Measurements from ENCODE around the gene MFSD6. TPM values are rescaled to one million over a fixed set of nuclear protein-coding genes. Genes with fewer than 3 reads are reported as not detected.
"Not testable (repeated sequence)": the region's sequence is repeated elsewhere in the genome, so short reads cannot be mapped to it uniquely, and the experiment has no call there.

Gene MFSD6
- total RNA-seq, 2 donors from 2014 or later, result 13.5 to 20.8 TPM

GRCh38 chr2:190456833-190457232, 48.7 kb downstream of the MFSD6 start:
- no peak for DNase-seq (ENCODE audit: low spot score)
- intact Hi-C loops (cut with DNase I), result loop anchor here in 1 of 2 donors (5.0 kb wide), 1 partner anchor 840 kb away; no protein-coding TSS in a partner anchor

GRCh38 chr2:190457256-190457655, 49.1 kb downstream of the MFSD6 start:
- intact Hi-C loops (cut with DNase I), result loop anchor here in 1 of 2 donors (5.0 kb wide), 1 partner anchor 840 kb away; no protein-coding TSS in a partner anchor
- DNase-seq (ENCODE audit: low spot score), result no peak

GRCh38 chr2:190458352-190459107, 50.4 kb downstream of the MFSD6 start:
- intact Hi-C loops (cut with DNase I), result loop anchor here in 1 of 2 donors (5.0 kb wide), 1 partner anchor 839 kb away; no protein-coding TSS in a partner anchor
- DNase-seq (ENCODE audit: low spot score), result no peak

- intact Hi-C loops (cut with DNase I), result loop anchor here in 1 of 2 donors (5.0 kb wide), 1 partner anchor 837 kb away; no protein-coding TSS in a partner anchor
Observed at GRCh38 chr2:190459881-190460280, 51.7 kb downstream of the MFSD6 start.

GRCh38 chr2:190460487-190460886, 52.3 kb downstream of the MFSD6 start:
- DNase-seq (ENCODE audit: low spot score), result no peak
- intact Hi-C loops (cut with DNase I), result no loop called here

More at GRCh38 chr2:190459881-190460280, 51.7 kb downstream of the MFSD6 start:
- no peak for DNase-seq (ENCODE audit: low spot score)

- intact Hi-C loops (cut with DNase I), result no loop called here
- no peak for DNase-seq (ENCODE audit: low spot score)
Observed at GRCh38 chr2:190462181-190462580, 54.0 kb downstream of the MFSD6 start.

- intact Hi-C loops (cut with DNase I), result no loop called here
- DNase-seq (ENCODE audit: low spot score), result no peak
Observed at GRCh38 chr2:190462611-190463010, 54.5 kb downstream of the MFSD6 start.

- DNase-seq (ENCODE audit: low spot score), result no peak
- intact Hi-C loops (cut with DNase I), result loop anchor here in 1 of 2 donors (5.0 kb wide), 1 partner anchor 1033 kb away; no protein-coding TSS in a partner anchor
Observed at GRCh38 chr2:190465060-190465459, 56.9 kb downstream of the MFSD6 start.

GRCh38 chr2:190466819-190467446, 58.8 kb downstream of the MFSD6 start:
- DNase-seq (ENCODE audit: low spot score), result no peak
- intact Hi-C loops (cut with DNase I), result loop anchor here in 1 of 2 donors (5.0 kb wide), 1 partner anchor 1035 kb away; no protein-coding TSS in a partner anchor

- intact Hi-C loops (cut with DNase I), result loop anchor here in 1 of 2 donors (5.0 kb wide), 1 partner anchor 1035 kb away; no protein-coding TSS in a partner anchor
- DNase-seq (ENCODE audit: low spot score), result no peak
Observed at GRCh38 chr2:190467575-190468083, 59.5 kb downstream of the MFSD6 start.

- not testable (repeated sequence) for DNase-seq (ENCODE audit: low spot score)
- intact Hi-C loops (cut with DNase I), result loop anchor here in 1 of 2 donors (5.0 kb wide), 1 partner anchor 1036 kb away; no protein-coding TSS in a partner anchor
Observed at GRCh38 chr2:190468354-190468753, 60.2 kb downstream of the MFSD6 start.

GRCh38 chr2:190468814-190469569, 60.8 kb downstream of the MFSD6 start:
- peak; percentile 84 for DNase-seq (ENCODE audit: low spot score)
- intact Hi-C loops (cut with DNase I), result loop anchor here in 1 of 2 donors (5.0 kb wide), 1 partner anchor 1037 kb away; no protein-coding TSS in a partner anchor

GRCh38 chr2:190469771-190470170, 61.6 kb downstream of the MFSD6 start:
- no peak for DNase-seq (ENCODE audit: low spot score)
- intact Hi-C loops (cut with DNase I), result loop anchor here in 1 of 2 donors (5.0 kb wide), 1 partner anchor 1037 kb away; no protein-coding TSS in a partner anchor

GRCh38 chr2:190470256-190470826, 62.2 kb downstream of the MFSD6 start:
- no peak for DNase-seq (ENCODE audit: low spot score)
- intact Hi-C loops (cut with DNase I), result no loop called here

- DNase-seq (ENCODE audit: low spot score), result no peak
- intact Hi-C loops (cut with DNase I), result no loop called here
Observed at GRCh38 chr2:190477661-190478454, 69.7 kb downstream of the MFSD6 start.

- no peak for DNase-seq (ENCODE audit: low spot score)
- intact Hi-C loops (cut with DNase I), result no loop called here
Observed at GRCh38 chr2:190478572-190479195, 70.5 kb downstream of the MFSD6 start.

- intact Hi-C loops (cut with DNase I), result no loop called here
- DNase-seq (ENCODE audit: low spot score), result no peak
Observed at GRCh38 chr2:190481339-190481738, 73.2 kb downstream of the MFSD6 start.

All from posterior vena cava (tissue), 2 donors.